ENCODE results near the gene CACNA1I. TPM values are rescaled to one million over a fixed set of nuclear protein-coding genes. Genes with fewer than 3 reads are reported as not detected.
A peak's percentile ranks its signal among the peaks of the same experiment; 100 is the strongest.

The CACNA1I gene
- total and polyA plus RNA-seq, 2 of the 8 experiments (the other 6 are each of a cell fraction or from before 2014, with no cell fraction given), result 0.77 to 1.2 TPM

GRCh38 chr22:39592081-39593065 lies 21.8 kb downstream of the CACNA1I start:
- Histone ChIP-seq H3K4me2 (ENCODE audit: insufficient read depth in 1 of 2, low read depth in 2 of 2, low read length in 2 of 2) (no peak overlapping the region), H2BK12ac (ENCODE audit: low read depth, low read length) (no peak overlapping the region), H2BK5ac (ENCODE audit: low read depth, low read length) (no peak overlapping the region), H3K36me3 (ENCODE audit: control insufficient read depth in 2 of 4, insufficient read depth in 4 of 4, low read length in 3 of 4) (no peaks in the 10 kb centered on the region), H3K79me2 (ENCODE audit: control insufficient read depth in 1 of 2, insufficient read depth in 2 of 2, low read length in 2 of 2) (no peaks in the 10 kb centered on the region), H3K14ac (ENCODE audit: insufficient read length) (no peak overlapping the region), H3K23me2 (ENCODE audit: low read depth, low read length) (no peaks in the 10 kb centered on the region), H4K8ac (ENCODE audit: extremely low read depth, insufficient read depth, low read length) (no peak overlapping the region), H3K18ac (ENCODE audit: extremely low read depth, low read length) (peak overlapping the region; percentile 48; the same call in 1 of the 2 replicates), H3K4me1 (replicated peaks in 1 of 4; ENCODE audit: control insufficient read depth in 3 of 4, insufficient read depth in 4 of 4, low read length in 3 of 4) (peaks cover 0 to 12% (median 2%) of the 10 kb centered on the region in 4 experiments; a peak in 4 of 7 replicates), H4K5ac (ENCODE audit: insufficient read length, low read depth, low read length) (no peak overlapping the region), H4K20me1 (replicated peaks in 1 of 2; ENCODE audit: control insufficient read depth in 1 of 2, insufficient read depth in 2 of 2, low read length in 2 of 2) (no peaks in the 10 kb centered on the region), H3K23ac (ENCODE audit: insufficient read length) (no peak overlapping the region), H3K4me3 (ENCODE audit: extremely low read depth in 1 of 4, insufficient read depth in 2 of 4, low read depth in 3 of 4, low read length in 4 of 4) (no peak overlapping the region), H2BK20ac (ENCODE audit: low read length) (no peak overlapping the region), H2AFZ (ENCODE audit: low read length) (no peak overlapping the region), H3K9me3 (ENCODE audit: insufficient read depth in 2 of 2, low read depth in 1 of 2, low read length in 1 of 2) (no peaks in the 10 kb centered on the region), H3K27me3 (replicated peaks in 1 of 4; ENCODE audit: control insufficient read depth in 3 of 4, extremely low read depth in 1 of 4, insufficient read depth in 3 of 4, low read length in 3 of 4) (peaks cover 0 to 4% (median 1%) of the 10 kb centered on the region in 4 experiments; a peak in 4 of 7 replicates), H2BK120ac (replicated peaks; ENCODE audit: low read depth, low read length) (no peak overlapping the region), H3K4ac (replicated peaks; ENCODE audit: insufficient read length, low read depth, low read length) (no peak overlapping the region), H3K27ac (ENCODE audit: low read depth, low read length) (no peak overlapping the region), H2BK15ac (ENCODE audit: low read length) (no peak overlapping the region), H2AK5ac (ENCODE audit: low read depth, low read length) (no peak overlapping the region), H3K79me1 (ENCODE audit: low read depth, low read length) (no peaks in the 10 kb centered on the region), H4K91ac (replicated peaks; ENCODE audit: insufficient read length, low read length) (peak overlapping the region; percentile 54), H3K9ac (replicated peaks in 1 of 4; ENCODE audit: extremely low read depth in 1 of 4, low read depth in 3 of 4, low read length in 3 of 4) (no peak overlapping the region), H3K56ac (replicated peaks; ENCODE audit: insufficient read length, low read depth, low read length) (no peak overlapping the region)
- TF ChIP-seq SIRT6 (IDR thresholded peaks at IDR 0.05; ENCODE audit: low read length) (no peak), CEBPB (IDR thresholded peaks at IDR 0.05; ENCODE audit: low read depth, low read length) (0 out of 2 replicates have a peak, but pooled peaks have one; percentile 17)
- no peak for FAIRE-seq
- POLR2A ChIA-PET (ENCODE audit: partially characterized antibody), result interaction anchor here (0.6 kb wide), 1 partner anchor 50 kb away, joined by 3 read pairs; no protein-coding TSS in a partner anchor
- CTCF ChIA-PET (ENCODE audit: partially characterized antibody), result interaction anchor here (0.6 to 1.6 kb wide), 5 partner anchors 15 to 340 kb away, joined by 3 to 4 read pairs (median 3); no protein-coding TSS in a partner anchor
- 81% methylated on average over 31 of the region's 32 CpGs; no CpG with 5 or more reads in 1 of the 2 experiments for WGBS, 2 experiments (ENCODE audit: extremely low coverage in 1 of 2, insufficient coverage in 1 of 2, insufficient read length in 1 of 2, insufficient replicate concordance in 2 of 2, low coverage in 1 of 2, low lambda C conversion rate in 2 of 2, missing lambda C conversion rate in 1 of 2)
- no peak for DNase-seq (ENCODE audit: low read depth in 1 of 2, low spot score in 2 of 2)
